GM23338 (cell line): ENCODE measurements around the gene BMPR2. TPM values are rescaled to one million over a fixed set of nuclear protein-coding genes. Genes with fewer than 3 reads are reported as not detected.

ENCODE experiments used
- ATAC-seq: fragments of 200-7000 bp; cut with Tn5 transposase; 3 replicates; pipeline ENCODE4 v1.9.1; 2020
- DNase-seq: peaks from one replicate; pipeline ENCODE4 v3.0.0-alpha.2; 2015; ENCODE audit warnings: low spot score
- H2AFZ ChIP-seq: fragments of 200-600 bp; sonication (generic); 2 replicates; pipeline ENCODE4 v1.8.0; 2016; ENCODE audit warnings: antibody characterized with exemption, mild to moderate bottlenecking, moderate library complexity
- H3F3A ChIP-seq: fragments of 200-600 bp; sonication (generic); replicated peaks from 2 replicates; pipeline ENCODE4 v1.8.0; 2017; ENCODE audit warnings: antibody characterized with exemption, mixed run types, low read depth
- H3K27ac ChIP-seq: fragments of 200-600 bp; sonication (generic); 2 replicates; pipeline ENCODE4 v1.6.1; 2016; ENCODE audit warnings: low read depth
- H3K27me3 ChIP-seq: fragments of 200-600 bp; sonication (generic); 2 replicates; pipeline ENCODE4 v1.8.0; 2016; ENCODE audit warnings: mild to moderate bottlenecking, mixed run types, moderate library complexity; ENCODE audit not compliant: insufficient read depth
- H3K36me3 ChIP-seq: fragments of 200-600 bp; sonication (generic); 2 replicates; pipeline ENCODE4 v1.8.0; 2016; ENCODE audit warnings: mild to moderate bottlenecking; ENCODE audit not compliant: insufficient read depth
- H3K4me1 ChIP-seq: fragments of 200-600 bp; sonication (generic); 2 replicates; pipeline ENCODE4 v1.8.0; 2016; ENCODE audit warnings: mild to moderate bottlenecking, moderate library complexity; ENCODE audit not compliant: insufficient read depth
- H3K4me2 ChIP-seq: fragments of 200-600 bp; sonication (generic); 2 replicates; pipeline ENCODE4 v1.7.1; 2017; ENCODE audit warnings: mixed run types
- H3K4me3 ChIP-seq: fragments of 200-600 bp; sonication (generic); 2 replicates; pipeline ENCODE4 v1.6.1; 2016; ENCODE audit warnings: mixed run types
- H3K79me2 ChIP-seq: fragments of 200-600 bp; sonication (generic); replicated peaks from 2 replicates; pipeline ENCODE4 v1.8.0; 2017; ENCODE audit warnings: mild to moderate bottlenecking; ENCODE audit not compliant: insufficient read depth
- H3K9me2 ChIP-seq: fragments of 200-600 bp; sonication (generic); 2 replicates; pipeline ENCODE4 v1.8.0; 2017; ENCODE audit not compliant: insufficient read depth
- H4K20me1 ChIP-seq: fragments of 200-600 bp; sonication (generic); replicated peaks from 2 replicates; pipeline ENCODE4 v1.8.0; 2017; ENCODE audit warnings: mild to moderate bottlenecking; ENCODE audit not compliant: insufficient read depth
- H3K27ac Mint-ChIP-seq: 2 replicates; pipeline ENCODE4 v1.8.0; 2020; ENCODE audit warnings: inconsistent platforms, mild to moderate bottlenecking, moderate library complexity, mixed read lengths
- H3K27me3 Mint-ChIP-seq: 3 replicates; pipeline ENCODE4 v1.8.0; 2022; ENCODE audit warnings: low read depth, mild to moderate bottlenecking, moderate library complexity, mixed read lengths, inconsistent platforms; ENCODE audit not compliant: insufficient read depth, poor library complexity
- H3K36me3 Mint-ChIP-seq: 3 replicates; pipeline ENCODE4 v1.8.0; 2021; ENCODE audit warnings: low read depth, mild to moderate bottlenecking, inconsistent platforms, moderate library complexity, mixed read lengths
- H3K4me1 Mint-ChIP-seq: 3 replicates; pipeline ENCODE4 v1.8.0; 2020; ENCODE audit warnings: mild to moderate bottlenecking, inconsistent platforms, mixed read lengths
- H3K4me3 Mint-ChIP-seq: 3 replicates; pipeline ENCODE4 v1.8.0; 2021; ENCODE audit warnings: moderate library complexity, mild to moderate bottlenecking, inconsistent platforms, mixed read lengths
- H3K9me3 Mint-ChIP-seq: 3 replicates; pipeline ENCODE4 v1.8.0; 2020; ENCODE audit warnings: moderate library complexity, mild to moderate bottlenecking, inconsistent platforms, mixed read lengths
- CREB1 ChIP-seq: fragments of 250-450 bp; sonication (Bioruptor Pico); IDR thresholded peaks from 2 replicates; pipeline ENCODE4 v1.5.0; 2020; ENCODE audit warnings: low read depth, mild to moderate bottlenecking, moderate library complexity
- ETS1 ChIP-seq: IDR thresholded peaks from 2 replicates; pipeline ENCODE4 v1.6.1; 2016; ENCODE audit warnings: antibody characterized with exemption
- EZH2 ChIP-seq: fragments of 200-600 bp; sonication (generic); IDR thresholded peaks from one replicate; pipeline ENCODE4 v1.8.0; 2017; ENCODE audit warnings: antibody characterized with exemption, mild to moderate bottlenecking, low read depth; ENCODE audit not compliant: unreplicated experiment
- EZH2phosphoT487 ChIP-seq: fragments of 200-600 bp; sonication (generic); IDR thresholded peaks from one replicate; pipeline ENCODE4 v1.8.1; 2018; ENCODE audit warnings: antibody characterized with exemption; ENCODE audit not compliant: unreplicated experiment
- JUNB ChIP-seq: IDR thresholded peaks from one replicate; pipeline ENCODE4 v1.6.1; 2016; ENCODE audit warnings: antibody characterized with exemption; ENCODE audit not compliant: unreplicated experiment
- NANOG ChIP-seq: IDR thresholded peaks from 2 replicates; pipeline ENCODE4 v1.6.1; 2016; ENCODE audit warnings: antibody characterized with exemption, borderline replicate concordance
- POLR2AphosphoS5 ChIP-seq: IDR thresholded peaks from 2 replicates; pipeline ENCODE4 v1.6.1; 2016; ENCODE audit warnings: antibody characterized with exemption, low read depth
- REST ChIP-seq: IDR thresholded peaks from one replicate; pipeline ENCODE4 v1.6.1; 2018; ENCODE audit warnings: antibody characterized with exemption; ENCODE audit not compliant: unreplicated experiment
- STAT1 ChIP-seq: IDR thresholded peaks from one replicate; pipeline ENCODE4 v1.6.1; 2016; ENCODE audit warnings: antibody characterized with exemption; ENCODE audit not compliant: unreplicated experiment
- ZNF114 ChIP-seq: fragments of 250-450 bp; sonication (Bioruptor Pico); IDR thresholded peaks from 2 replicates; pipeline ENCODE4 v1.5.0; 2020; ENCODE audit warnings: mild to moderate bottlenecking, moderate library complexity
- ZNF331 ChIP-seq: fragments of 250-450 bp; sonication (Bioruptor Pico); IDR thresholded peaks from 2 replicates; pipeline ENCODE4 v1.5.0; 2020; ENCODE audit warnings: low read depth, mild to moderate bottlenecking, moderate library complexity
- ZNF462 ChIP-seq: fragments of 250-450 bp; sonication (Bioruptor Pico); IDR thresholded peaks from 2 replicates; pipeline ENCODE4 v1.5.0; 2020; ENCODE audit warnings: mild to moderate bottlenecking, moderate library complexity
- polyA plus RNA-seq: library from polyadenylated mRNA; unstranded; fragments of >200 nt; fragmentation: Nextera tagmentation; extraction: Ambion mirVana; gene quantifications from 2 replicates; pipeline ENCODE4 v1.2.1, GENCODE V29; 2016
- total RNA-seq: library from RNA; depleted of rRNA; stranded (reverse); fragments of >200 nt; shearing (Covaris generic); gene quantifications from 2 replicates; pipeline ENCODE4 v1.2.3, GENCODE V29; 2014

BMPR2 gene
- total and polyA plus RNA-seq, 2 experiments from 2014 or later, result 6.7 to 21.6 TPM

GRCh38 chr2:202450785-202451184 lies 74.7 kb downstream of the BMPR2 start (continued):
- TF ChIP-seq ETS1 (no peak), JUNB (no peak), ZNF114 (CRISPR knock-in tag) (no peak), NANOG (no peak), STAT1 (no peak)

GRCh38 chr2:202452744-202453143 lies 76.6 kb downstream of the BMPR2 start:
- peaks cover 8% of the 10 kb centered on the region; the same call in 1 of the 3 replicates for H3K9me3 Mint-ChIP-seq
- peaks cover 16% of the 10 kb centered on the region for H3K36me3 Mint-ChIP-seq
- Histone ChIP-seq H3K4me3 (no peak overlapping the region), H3F3A (no peaks in the 10 kb centered on the region), H3K79me2 (peaks cover 46% of the 10 kb centered on the region), H3K4me1 (no peaks in the 10 kb centered on the region), H2AFZ (no peak overlapping the region), H3K27ac (no peak overlapping the region), H4K20me1 (no peaks in the 10 kb centered on the region; the same call in 1 of the 2 replicates), H3K27me3 (no peaks in the 10 kb centered on the region), H3K4me2 (no peak overlapping the region), H3K36me3 (0 out of 2 replicates have a peak, but pooled peaks cover 3% of the 10 kb centered on the region), H3K9me2 (no peaks in the 10 kb centered on the region)
- H3K4me3 Mint-ChIP-seq, result no peak overlapping the region
- H3K27ac Mint-ChIP-seq, result no peak overlapping the region
- H3K4me1 Mint-ChIP-seq, result no peaks in the 10 kb centered on the region
- ATAC-seq (no peak), DNase-seq (no peak)
- H3K27me3 Mint-ChIP-seq, result peaks cover 5% of the 10 kb centered on the region
- no peak for TF ChIP-seq REST
- no peak for TF ChIP-seq EZH2phosphoT487
- no peak for TF ChIP-seq ZNF462 (CRISPR knock-in tag)
- TF ChIP-seq ETS1, result no peak
- no peak for TF ChIP-seq STAT1
- no peak for TF ChIP-seq ZNF331 (CRISPR knock-in tag)
- TF ChIP-seq POLR2AphosphoS5, result no peak
- TF ChIP-seq ZNF114 (CRISPR knock-in tag), result no peak
- TF ChIP-seq EZH2, result no peak
- no peak for TF ChIP-seq JUNB
- no peak for TF ChIP-seq CREB1 (CRISPR knock-in tag)
- TF ChIP-seq NANOG, result no peak
